Measurements from ENCODE around the gene LRRC73. TPM values are rescaled to one million over a fixed set of nuclear protein-coding genes. Genes with fewer than 3 reads are reported as not detected.

Gene LRRC73
- total and polyA plus RNA-seq, 9 of the 15 experiments (the other 6 are each of a cell fraction or from before 2014, with no cell fraction given): 0.07 to 0.55 (median 0.16) TPM; not detected in 3

DNA sequence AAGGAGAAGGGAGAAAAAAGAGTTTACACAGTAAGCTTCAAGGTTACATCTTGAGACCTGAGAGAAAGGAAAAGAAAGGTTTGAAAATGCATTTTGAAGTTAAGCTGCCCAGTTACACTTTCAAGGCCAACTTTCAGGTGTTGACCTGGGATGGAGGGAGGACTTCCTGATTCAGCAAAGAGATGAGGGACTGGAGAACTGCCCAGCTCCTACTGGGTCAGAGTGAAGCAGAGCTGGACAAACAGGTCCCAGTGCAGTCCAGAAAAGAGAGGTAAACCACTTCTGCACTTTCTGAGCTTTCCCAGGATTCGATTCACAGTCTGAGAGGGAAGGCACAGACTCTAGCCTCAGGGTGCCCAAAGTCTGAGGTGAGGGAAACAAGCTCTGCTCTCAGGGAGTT, 38.7 kb downstream of the LRRC73 start:
- in situ Hi-C loops (cut with MboI): no loop called here
- Histone ChIP-seq H3K9me1 (ENCODE audit: control insufficient read depth, insufficient read depth, low read length) (no peaks in the 10 kb centered on the region), H3K4me1 (replicated peaks in 1 of 2; ENCODE audit: control insufficient read depth in 2 of 2, insufficient read depth in 2 of 2, low read length in 2 of 2) (no peaks in the 10 kb centered on the region; a peak in 2 of 5 replicates), H2AFZ (ENCODE audit: low read depth, low read length) (peak overlapping the region; percentile 34), H3K36me3 (ENCODE audit: control insufficient read depth, insufficient read depth, low read length) (no peaks in the 10 kb centered on the region), H4K20me1 (replicated peaks; ENCODE audit: control insufficient read depth, insufficient read depth, low read length) (no peaks in the 10 kb centered on the region), H3K27ac (ENCODE audit: extremely low read depth, low read depth, low read length) (no peak overlapping the region), H3K4me2 (ENCODE audit: insufficient read depth, low read length) (no peak overlapping the region), H3K79me2 (ENCODE audit: control insufficient read depth, insufficient read depth, low read length) (no peaks in the 10 kb centered on the region), H3K9ac (ENCODE audit: insufficient read depth in 1 of 2, low read depth in 2 of 2, low read length in 2 of 2) (no peak overlapping the region; a peak in 1 of 4 replicates), H3K27me3 (ENCODE audit: control insufficient read depth in 2 of 2, insufficient read depth in 2 of 2, low read length in 2 of 2) (no peaks in the 10 kb centered on the region), H3K4me3 (no peak overlapping the region), H3K9me3 (replicated peaks; ENCODE audit: control insufficient read depth, insufficient read depth, low read depth, low read length) (no peaks in the 10 kb centered on the region)
- POLR2A ChIA-PET: interaction anchor here (0.5 to 1.0 kb wide), 4 partner anchors 9 to 22 kb away, joined by 3 to 4 read pairs (median 4); no protein-coding TSS in a partner anchor
- FAIRE-seq (no peak), DNase-seq (ENCODE audit: extremely low read depth in 1 of 4, low spot score in 3 of 4) (no peak), ATAC-seq (no peak)
- TF ChIP-seq POLR2AphosphoS5 (IDR thresholded peaks at IDR 0.05; ENCODE audit: control insufficient read depth, insufficient read depth, low read depth, low read length) (no peak), SPI1 (IDR thresholded peaks at IDR 0.05; ENCODE audit: borderline replicate concordance, low read depth, low read length) (0 out of 2 replicates have a peak, but pooled peaks have one; percentile 7)
- WGBS (ENCODE audit: insufficient coverage, low coverage, missing lambda C conversion rate): 10% methylated on average over 1 of the region's 1 CpG
- intact Hi-C loops (cut with micrococcal nuclease): no loop called here
- CTCF ChIA-PET (ENCODE audit: low intra/inter-chr PET ratio): no interaction called here
- no TSS peak for BruUV-seq (replicated peaks)

DNA sequence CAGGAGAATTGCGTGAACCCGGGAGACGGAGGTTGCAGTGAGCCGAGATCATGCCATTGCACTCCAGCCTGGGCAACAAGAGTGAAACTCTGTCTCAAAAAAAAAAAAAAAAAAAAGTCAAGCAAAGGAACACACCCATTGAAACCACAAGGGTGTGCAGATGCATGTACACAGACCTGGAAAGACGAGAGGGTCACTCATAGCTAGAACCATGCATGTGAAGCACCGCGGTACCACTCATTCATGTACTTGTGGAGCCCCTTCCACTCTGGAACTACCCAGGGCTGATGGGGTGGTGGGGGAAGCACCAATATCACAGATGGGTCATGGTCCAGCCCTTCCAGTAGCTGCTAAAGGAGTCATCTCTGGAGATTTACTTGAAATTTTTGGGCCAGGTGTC, 40.2 kb downstream of the LRRC73 start:
- WGBS (ENCODE audit: insufficient coverage, low coverage, missing lambda C conversion rate): 54% methylated on average over 7 of the region's 7 CpGs
- ChIA-PET CTCF (ENCODE audit: low intra/inter-chr PET ratio) (no interaction called here), POLR2A (interaction anchor here (0.6 to 1.1 kb wide), 3 partner anchors 13 to 42 kb away, joined by 3 to 4 read pairs (median 3); partner anchors contain the start of gene LRRC73)
- H3K27me3 ChIP-seq (ENCODE audit: control insufficient read depth in 2 of 2, insufficient read depth in 2 of 2, low read length in 2 of 2): no peaks in the 10 kb centered on the region
- no peaks in the 10 kb centered on the region for H3K36me3 ChIP-seq (ENCODE audit: control insufficient read depth, insufficient read depth, low read length)
- H3K79me2 ChIP-seq (ENCODE audit: control insufficient read depth, insufficient read depth, low read length): no peaks in the 10 kb centered on the region
- H3K27ac ChIP-seq (ENCODE audit: extremely low read depth, low read depth, low read length): no peak overlapping the region
- H3K9me3 ChIP-seq (replicated peaks; ENCODE audit: control insufficient read depth, insufficient read depth, low read depth, low read length): no peaks in the 10 kb centered on the region
- H4K20me1 ChIP-seq (replicated peaks; ENCODE audit: control insufficient read depth, insufficient read depth, low read length): no peaks in the 10 kb centered on the region
- H3K4me3 ChIP-seq: no peak overlapping the region
- in situ Hi-C loops (cut with MboI): no loop called here
- no TSS peak for BruUV-seq (replicated peaks)
- H3K4me1 ChIP-seq (replicated peaks in 1 of 2; ENCODE audit: control insufficient read depth in 2 of 2, insufficient read depth in 2 of 2, low read length in 2 of 2): no peaks in the 10 kb centered on the region; a peak in 2 of 5 replicates
- H3K9me1 ChIP-seq (ENCODE audit: control insufficient read depth, insufficient read depth, low read length): no peaks in the 10 kb centered on the region
- FAIRE-seq: no peak
- no peak for DNase-seq (ENCODE audit: extremely low read depth in 1 of 4, low spot score in 3 of 4)
- intact Hi-C loops (cut with micrococcal nuclease): no loop called here
- peak; percentile 38; the same call in 2 of the 3 replicates for ATAC-seq
- H3K4me2 ChIP-seq (ENCODE audit: insufficient read depth, low read length): no peak overlapping the region
- no peak overlapping the region for H3K9ac ChIP-seq (ENCODE audit: insufficient read depth in 1 of 2, low read depth in 2 of 2, low read length in 2 of 2)
- H2AFZ ChIP-seq (ENCODE audit: low read depth, low read length): no peak overlapping the region
- TF ChIP-seq ZNF384 (IDR thresholded peaks at IDR 0.05; ENCODE audit: low read depth, low read length) (peak; percentile 60), NCOA2 (IDR thresholded peaks at IDR 0.05; ENCODE audit: partially characterized antibody in 2 of 2) (no peak)

All from K562 (cell line).